OCI-LY3 (cell line): ENCODE measurements around the gene FAM171A2.

Experiments
- EZH2phosphoT487 ChIP-seq: fragments of 200-600 bp; shearing (Covaris generic); IDR thresholded peaks from 2 replicates; pipeline ENCODE4 v1.6.1; 2018; ENCODE audit warnings: antibody characterized with exemption, mixed run types, low read depth
- TF ChIP-seq, protein P1 (sequence below): fragments of 200-600, 300-600 bp; sonication (generic); IDR thresholded peaks from 2 replicates; pipeline ENCODE4 v1.5.1; 2014; ENCODE audit warnings: antibody characterized with exemption, low read length, low read depth

DNA sequence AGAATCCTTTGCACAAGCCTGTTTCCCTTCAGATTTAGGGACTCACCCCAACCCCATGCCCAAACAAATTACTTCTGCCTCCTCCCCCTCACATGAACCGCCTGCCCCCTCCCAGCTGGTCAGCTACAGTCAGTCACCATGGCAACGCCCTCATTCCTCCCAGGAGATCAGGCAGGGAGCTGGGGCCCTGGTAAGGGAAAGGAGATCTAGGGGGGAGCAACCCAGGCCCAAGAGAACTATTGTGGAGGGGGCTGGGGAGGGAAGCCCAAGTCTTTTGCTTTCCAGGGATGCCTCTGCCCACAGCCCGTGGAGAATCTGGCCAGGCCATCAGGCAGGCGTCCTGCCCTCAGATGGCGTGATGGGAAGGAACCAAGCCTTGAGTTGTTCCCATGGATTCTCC, 2.8 kb downstream of the FAM171A2 start:
- TF ChIP-seq, protein P1, sequence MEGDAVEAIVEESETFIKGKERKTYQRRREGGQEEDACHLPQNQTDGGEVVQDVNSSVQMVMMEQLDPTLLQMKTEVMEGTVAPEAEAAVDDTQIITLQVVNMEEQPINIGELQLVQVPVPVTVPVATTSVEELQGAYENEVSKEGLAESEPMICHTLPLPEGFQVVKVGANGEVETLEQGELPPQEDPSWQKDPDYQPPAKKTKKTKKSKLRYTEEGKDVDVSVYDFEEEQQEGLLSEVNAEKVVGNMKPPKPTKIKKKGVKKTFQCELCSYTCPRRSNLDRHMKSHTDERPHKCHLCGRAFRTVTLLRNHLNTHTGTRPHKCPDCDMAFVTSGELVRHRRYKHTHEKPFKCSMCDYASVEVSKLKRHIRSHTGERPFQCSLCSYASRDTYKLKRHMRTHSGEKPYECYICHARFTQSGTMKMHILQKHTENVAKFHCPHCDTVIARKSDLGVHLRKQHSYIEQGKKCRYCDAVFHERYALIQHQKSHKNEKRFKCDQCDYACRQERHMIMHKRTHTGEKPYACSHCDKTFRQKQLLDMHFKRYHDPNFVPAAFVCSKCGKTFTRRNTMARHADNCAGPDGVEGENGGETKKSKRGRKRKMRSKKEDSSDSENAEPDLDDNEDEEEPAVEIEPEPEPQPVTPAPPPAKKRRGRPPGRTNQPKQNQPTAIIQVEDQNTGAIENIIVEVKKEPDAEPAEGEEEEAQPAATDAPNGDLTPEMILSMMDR, result no peak
- TF ChIP-seq EZH2phosphoT487, result no peak
